Natural killer cell (primary cell): ENCODE data around the gene MBNL3. TPM values are rescaled to one million over a fixed set of nuclear protein-coding genes. Genes with fewer than 3 reads are reported as not detected.

ENCODE experiments used
- ATAC-seq, 3 donors: fragments of 150-1000 bp in 2 of 3; fragments of 200-7000 bp in 1 of 3; cut with Tn5 transposase; 1 replicate in 1 of 3; 2 replicates in 2 of 3; pipeline ENCODE4 v1.10.0; 2021; ENCODE audit warnings: mild to moderate bottlenecking in 2 of 3, moderate library complexity in 2 of 3
- DNase-seq, 2 donors: peaks; one replicate each; pipeline versions ENCODE4 v3.0.0 to v3.0.0-alpha.2; 2013 to 2021; ENCODE audit warnings: mixed read lengths in 1 of 2
- H3K27ac ChIP-seq: one replicate; pipeline ENCODE4 v1.5.1; 2013; ENCODE audit warnings: mild to moderate bottlenecking, low read length
- H3K27me3 ChIP-seq: one replicate; pipeline ENCODE4 v1.6.1; 2013; ENCODE audit warnings: low read length; ENCODE audit not compliant: control insufficient read depth, insufficient read depth
- H3K36me3 ChIP-seq: one replicate; pipeline ENCODE4 v1.6.1; 2013; ENCODE audit warnings: low read length; ENCODE audit not compliant: control insufficient read depth, insufficient read depth
- H3K4me1 ChIP-seq: one replicate; pipeline ENCODE4 v1.6.1; 2013; ENCODE audit warnings: low read length; ENCODE audit not compliant: control insufficient read depth, insufficient read depth
- H3K4me3 ChIP-seq: one replicate; pipeline ENCODE4 v1.5.1; 2013; ENCODE audit warnings: low read length
- H3K9me3 ChIP-seq: one replicate; pipeline ENCODE4 v1.6.1; 2013; ENCODE audit warnings: low read length; ENCODE audit not compliant: control insufficient read depth, insufficient read depth
- H3K27ac Mint-ChIP-seq, 2 donors: one replicate each; pipeline ENCODE4 v1.8.0; 2022; ENCODE audit warnings: mild to moderate bottlenecking in 2 of 2, mixed read lengths in 2 of 2, moderate library complexity in 1 of 2
- H3K27me3 Mint-ChIP-seq, 2 donors: one replicate each; pipeline ENCODE4 v1.8.0; 2022; ENCODE audit warnings: low read depth in 2 of 2, mixed read lengths in 2 of 2
- H3K36me3 Mint-ChIP-seq: one replicate; pipeline ENCODE4 v1.8.0; 2022; ENCODE audit warnings: mixed read lengths
- H3K4me1 Mint-ChIP-seq, 2 donors: one replicate each; pipeline ENCODE4 v1.8.0; 2022; ENCODE audit warnings: mixed read lengths in 2 of 2
- H3K4me3 Mint-ChIP-seq: one replicate; pipeline ENCODE4 v1.8.0; 2022; ENCODE audit warnings: mild to moderate bottlenecking, moderate library complexity, mixed read lengths
- H3K9me3 Mint-ChIP-seq, 2 donors: one replicate each; pipeline ENCODE4 v1.8.0; 2022; ENCODE audit warnings: mixed read lengths in 2 of 2
- CTCF ChIP-seq: fragments of 200-600 bp; IDR thresholded peaks from one replicate; pipeline ENCODE4 v1.8.0; 2022; ENCODE audit warnings: antibody characterized with exemption
- WGBS: methylation state at CpG from one replicate; pipeline ENCODE4 v1.1.7; 2013; ENCODE audit warnings: missing lambda C conversion rate; ENCODE audit not compliant: insufficient coverage; 5-methylcytosine and 5-hydroxymethylcytosine counted together
- intact Hi-C: fragments of 100-400 bp; cut with micrococcal nuclease; formaldehyde crosslinking; loops from one replicate; pipeline ENCODE4 v1.14.2; 2022
- total RNA-seq, 4 donors: library from RNA; stranded (reverse); fragments of 120-200 nt in 1 of 4; gene quantifications; one replicate each; pipeline versions ENCODE4 v1.2.3 to v1.2.4, GENCODE V29; 2013 to 2022

MBNL3 gene
- total RNA-seq, 3 donors from 2014 or later (not counting 1 experiment from before 2014, with no cell fraction given) = 55.3 to 64.3 (median 59.3) TPM

- Mint-ChIP-seq H3K4me1 (peaks cover under 1 to 6% of the 10 kb centered on the region in 2 donors), H3K9me3 (no peaks in the 10 kb centered on the region), H3K4me3 (no peak overlapping the region), H3K27ac (no peak overlapping the region), H3K36me3 (no peaks in the 10 kb centered on the region), H3K27me3 (peaks cover 0 to 21% of the 10 kb centered on the region in 2 donors)
- H3K9me3 ChIP-seq = no peaks in the 10 kb centered on the region
- H3K36me3 ChIP-seq = peaks cover 3% of the 10 kb centered on the region
- no peak for DNase-seq
- no peaks in the 10 kb centered on the region for H3K27me3 ChIP-seq
- ATAC-seq = no peak
- TF ChIP-seq CTCF = no peak
- H3K27ac ChIP-seq = no peak overlapping the region
- 100% methylated on average over 5 of the region's 9 CpGs for WGBS
- no peak overlapping the region for H3K4me3 ChIP-seq
- intact Hi-C loops = no loop called here
- H3K4me1 ChIP-seq = no peaks in the 10 kb centered on the region
Measured at GRCh38 chrX:132406106-132406505, 82.7 kb downstream of the MBNL3 start.

- no peaks in the 10 kb centered on the region for H3K4me1 ChIP-seq
- WGBS = no CpG with 5 or more reads among the region's 5 CpGs
- Mint-ChIP-seq H3K9me3 (no peaks in the 10 kb centered on the region), H3K4me3 (no peak overlapping the region), H3K27me3 (peaks cover 0 to 13% of the 10 kb centered on the region in 2 donors), H3K27ac (peak overlapping the region in 1 of 2 donors; percentile 39), H3K36me3 (no peaks in the 10 kb centered on the region), H3K4me1 (peaks cover 0 to 6% of the 10 kb centered on the region in 2 donors)
- no peak for ATAC-seq
- intact Hi-C loops = no loop called here
- TF ChIP-seq CTCF = no peak
- H3K4me3 ChIP-seq = no peak overlapping the region
- H3K9me3 ChIP-seq = no peaks in the 10 kb centered on the region
- no peaks in the 10 kb centered on the region for H3K27me3 ChIP-seq
- H3K27ac ChIP-seq = no peak overlapping the region
- peaks cover 3% of the 10 kb centered on the region for H3K36me3 ChIP-seq
- no peak for DNase-seq
Measured at GRCh38 chrX:132404266-132404665, 84.6 kb downstream of the MBNL3 start.

GRCh38 chrX:132401935-132402334 is 86.9 kb downstream of the MBNL3 start:
- no peak for TF ChIP-seq CTCF
- no peak overlapping the region for H3K27ac ChIP-seq
- 91% methylated on average over 1 of the region's 1 CpG for WGBS

GRCh38 chrX:132400706-132401105 is 88.1 kb downstream of the MBNL3 start:
- no peaks in the 10 kb centered on the region for H3K36me3 Mint-ChIP-seq
- no peak overlapping the region for H3K27ac ChIP-seq
- no peak for DNase-seq
- no peaks in the 10 kb centered on the region for H3K27me3 ChIP-seq
- no peak overlapping the region for H3K4me3 ChIP-seq
- intact Hi-C loops = no loop called here
- H3K9me3 ChIP-seq = no peaks in the 10 kb centered on the region
- peaks cover 0 to 12% of the 10 kb centered on the region in 2 donors for H3K27me3 Mint-ChIP-seq
- peaks cover 3% of the 10 kb centered on the region for H3K36me3 ChIP-seq
- no peak for TF ChIP-seq CTCF
- H3K27ac Mint-ChIP-seq = no peak overlapping the region
- ATAC-seq = no peak
- H3K4me1 Mint-ChIP-seq = peaks cover 10 to 12% of the 10 kb centered on the region in 2 donors
- whole genome bisulfite sequencing = no CpG with 5 or more reads among the region's 1 CpG
- H3K4me1 ChIP-seq = no peaks in the 10 kb centered on the region
- no peaks in the 10 kb centered on the region for H3K9me3 Mint-ChIP-seq
- H3K4me3 Mint-ChIP-seq = no peak overlapping the region

More at GRCh38 chrX:132401935-132402334, 86.9 kb downstream of the MBNL3 start:
- H3K36me3 ChIP-seq = peaks cover 3% of the 10 kb centered on the region
- peaks cover 10 to 12% of the 10 kb centered on the region in 2 donors for H3K4me1 Mint-ChIP-seq
- H3K4me3 ChIP-seq = no peak overlapping the region
- no peaks in the 10 kb centered on the region for H3K9me3 ChIP-seq
- ATAC-seq (no peak), DNase-seq (no peak)
- no peaks in the 10 kb centered on the region for H3K27me3 ChIP-seq
- no peaks in the 10 kb centered on the region for H3K36me3 Mint-ChIP-seq
- no peak overlapping the region for H3K4me3 Mint-ChIP-seq
- no peak overlapping the region for H3K27ac Mint-ChIP-seq
- intact Hi-C loops = no loop called here
- H3K4me1 ChIP-seq = no peaks in the 10 kb centered on the region
- peaks cover 0 to 12% of the 10 kb centered on the region in 2 donors for H3K27me3 Mint-ChIP-seq
- no peaks in the 10 kb centered on the region for H3K9me3 Mint-ChIP-seq
